Measurements from ENCODE around the gene CA10.

Gene CA10

DNA sequence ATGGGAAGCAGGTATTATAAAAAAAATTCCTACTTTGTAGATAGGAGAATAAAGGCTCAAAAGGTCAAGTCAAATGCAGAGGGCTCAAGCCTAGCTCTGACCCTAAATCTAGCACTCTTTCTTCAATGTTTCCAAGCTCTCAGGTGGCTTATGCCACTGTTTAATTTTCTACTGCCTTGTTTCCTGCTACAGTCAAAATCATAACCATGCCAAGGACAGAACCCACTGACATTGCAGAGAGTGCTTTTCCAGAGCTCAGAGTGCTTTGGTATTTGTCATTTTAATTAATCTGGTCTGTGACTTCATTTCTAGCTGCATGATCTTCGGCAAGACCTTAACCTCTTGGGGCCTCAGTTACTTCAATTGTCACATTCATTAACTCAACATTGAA, 344.7 kb downstream of the CA10 start:
- H3K9me3 ChIP-seq (ENCODE audit: insufficient read depth, low read depth, low read length): no peaks in the 10 kb centered on the region
- H3K4me1 ChIP-seq (ENCODE audit: insufficient read depth, low read length, poor library complexity, severe bottlenecking): no peaks in the 10 kb centered on the region
- no peaks in the 10 kb centered on the region for H3F3A ChIP-seq (ENCODE audit: low read depth)
- H3K4me2 ChIP-seq (ENCODE audit: low read depth, low read length, poor library complexity, severe bottlenecking): no peak overlapping the region
- TF ChIP-seq, protein P1, sequence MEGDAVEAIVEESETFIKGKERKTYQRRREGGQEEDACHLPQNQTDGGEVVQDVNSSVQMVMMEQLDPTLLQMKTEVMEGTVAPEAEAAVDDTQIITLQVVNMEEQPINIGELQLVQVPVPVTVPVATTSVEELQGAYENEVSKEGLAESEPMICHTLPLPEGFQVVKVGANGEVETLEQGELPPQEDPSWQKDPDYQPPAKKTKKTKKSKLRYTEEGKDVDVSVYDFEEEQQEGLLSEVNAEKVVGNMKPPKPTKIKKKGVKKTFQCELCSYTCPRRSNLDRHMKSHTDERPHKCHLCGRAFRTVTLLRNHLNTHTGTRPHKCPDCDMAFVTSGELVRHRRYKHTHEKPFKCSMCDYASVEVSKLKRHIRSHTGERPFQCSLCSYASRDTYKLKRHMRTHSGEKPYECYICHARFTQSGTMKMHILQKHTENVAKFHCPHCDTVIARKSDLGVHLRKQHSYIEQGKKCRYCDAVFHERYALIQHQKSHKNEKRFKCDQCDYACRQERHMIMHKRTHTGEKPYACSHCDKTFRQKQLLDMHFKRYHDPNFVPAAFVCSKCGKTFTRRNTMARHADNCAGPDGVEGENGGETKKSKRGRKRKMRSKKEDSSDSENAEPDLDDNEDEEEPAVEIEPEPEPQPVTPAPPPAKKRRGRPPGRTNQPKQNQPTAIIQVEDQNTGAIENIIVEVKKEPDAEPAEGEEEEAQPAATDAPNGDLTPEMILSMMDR (conservative IDR thresholded peaks at IDR 0.05; ENCODE audit: low read length): no peak
- no peak for TF ChIP-seq EZH2phosphoT487 (IDR thresholded peaks at IDR 0.05; ENCODE audit: borderline replicate concordance)
- no peaks in the 10 kb centered on the region for H3K36me3 ChIP-seq (ENCODE audit: insufficient read depth, low read length)
- H3K79me2 ChIP-seq (ENCODE audit: insufficient read depth, low read length): no peaks in the 10 kb centered on the region
- H2AFZ ChIP-seq (ENCODE audit: low read length): no peak overlapping the region
- no peak overlapping the region for H3K9ac ChIP-seq (ENCODE audit: low read depth, low read length, poor library complexity, severe bottlenecking)
- no peak overlapping the region for H3K4me3 ChIP-seq (ENCODE audit: low read length, poor library complexity, severe bottlenecking)
- H4K20me1 ChIP-seq (ENCODE audit: insufficient read depth, low read length, poor library complexity, severe bottlenecking): no peaks in the 10 kb centered on the region
- H3K9me2 ChIP-seq (replicated peaks; ENCODE audit: low read depth, low read length): no peaks in the 10 kb centered on the region
- H3K27me3 ChIP-seq (ENCODE audit: insufficient read depth, low read length, poor library complexity, severe bottlenecking): no peaks in the 10 kb centered on the region

DNA sequence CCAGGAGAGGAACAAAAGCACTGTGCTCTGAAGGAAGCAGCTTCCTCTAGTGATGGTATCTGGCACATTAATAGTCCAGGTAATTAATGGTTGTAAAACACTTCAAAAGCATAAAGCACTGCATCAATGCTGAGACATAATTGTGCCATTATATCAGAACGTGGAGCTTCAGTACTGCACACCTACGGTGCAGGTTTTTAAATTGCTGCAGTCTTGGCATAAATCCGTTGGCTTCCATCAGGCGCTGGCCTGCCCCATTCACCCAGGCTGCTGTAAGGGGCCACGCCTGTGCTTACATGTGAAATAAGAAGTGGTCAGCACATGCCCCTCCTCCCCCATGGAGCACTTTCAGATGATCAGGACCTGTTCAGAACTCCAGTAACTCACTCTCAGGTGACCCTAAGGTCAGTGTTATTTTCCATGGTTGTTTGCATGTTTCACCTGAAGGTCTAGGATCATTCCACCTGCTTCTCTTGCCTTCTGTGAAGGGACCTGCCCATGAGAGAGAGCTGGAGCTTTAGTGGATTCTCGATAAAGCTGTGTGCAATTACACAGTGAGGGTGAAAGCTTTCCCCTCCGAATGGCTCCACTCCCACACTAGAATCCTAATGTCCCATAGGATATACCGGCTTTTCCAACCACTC, 345.3 kb downstream of the CA10 start:
- H3K79me2 ChIP-seq (ENCODE audit: insufficient read depth, low read length): no peaks in the 10 kb centered on the region
- no peaks in the 10 kb centered on the region for H4K20me1 ChIP-seq (ENCODE audit: insufficient read depth, low read length, poor library complexity, severe bottlenecking)
- no peaks in the 10 kb centered on the region for H3K4me1 ChIP-seq (ENCODE audit: insufficient read depth, low read length, poor library complexity, severe bottlenecking)
- no peaks in the 10 kb centered on the region for H3F3A ChIP-seq (ENCODE audit: low read depth)
- H3K4me2 ChIP-seq (ENCODE audit: low read depth, low read length, poor library complexity, severe bottlenecking): no peak overlapping the region
- no peak for TF ChIP-seq EZH2phosphoT487 (IDR thresholded peaks at IDR 0.05; ENCODE audit: borderline replicate concordance)
- TF ChIP-seq, protein P1 (conservative IDR thresholded peaks at IDR 0.05; ENCODE audit: low read length): no peak
- no peak overlapping the region for H3K4me3 ChIP-seq (ENCODE audit: low read length, poor library complexity, severe bottlenecking)
- H2AFZ ChIP-seq (ENCODE audit: low read length): no peak overlapping the region
- no peaks in the 10 kb centered on the region for H3K9me3 ChIP-seq (ENCODE audit: insufficient read depth, low read depth, low read length)
- no peak overlapping the region for H3K9ac ChIP-seq (ENCODE audit: low read depth, low read length, poor library complexity, severe bottlenecking)
- no peaks in the 10 kb centered on the region for H3K36me3 ChIP-seq (ENCODE audit: insufficient read depth, low read length)
- H3K27me3 ChIP-seq (ENCODE audit: insufficient read depth, low read length, poor library complexity, severe bottlenecking): no peaks in the 10 kb centered on the region
- no peaks in the 10 kb centered on the region for H3K9me2 ChIP-seq (replicated peaks; ENCODE audit: low read depth, low read length)

DNA sequence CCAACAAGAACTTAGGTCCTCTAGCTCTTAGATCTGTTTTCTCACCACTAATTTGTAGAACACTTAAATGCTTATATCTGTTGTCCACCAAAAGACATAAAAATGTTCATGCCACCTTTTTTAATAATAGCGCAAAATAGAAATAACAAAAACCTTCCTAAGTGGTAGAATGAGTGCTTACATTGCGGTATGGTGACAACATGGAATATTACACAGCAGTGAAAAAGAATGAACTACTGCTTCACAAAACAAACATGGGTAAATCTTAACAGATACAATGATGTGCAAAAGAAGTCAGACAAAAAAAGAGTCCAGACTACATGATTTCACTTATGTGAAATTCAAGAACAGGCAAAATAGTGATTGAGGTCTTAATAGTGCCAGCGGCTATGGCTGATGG, 351.1 kb downstream of the CA10 start:
- Histone ChIP-seq H3K9me2 (replicated peaks; ENCODE audit: low read depth, low read length) (no peaks in the 10 kb centered on the region), H3K9me3 (ENCODE audit: insufficient read depth, low read depth, low read length) (no peaks in the 10 kb centered on the region)

More for the DNA sequence above, 351.1 kb downstream of the CA10 start:
- Histone ChIP-seq H3K36me3 (ENCODE audit: insufficient read depth, low read length) (no peaks in the 10 kb centered on the region), H3K9ac (ENCODE audit: low read depth, low read length, poor library complexity, severe bottlenecking) (no peak overlapping the region), H3K4me1 (ENCODE audit: insufficient read depth, low read length, poor library complexity, severe bottlenecking) (no peaks in the 10 kb centered on the region), H3K4me2 (ENCODE audit: low read depth, low read length, poor library complexity, severe bottlenecking) (no peak overlapping the region), H3K27me3 (ENCODE audit: insufficient read depth, low read length, poor library complexity, severe bottlenecking) (no peaks in the 10 kb centered on the region), H3K4me3 (ENCODE audit: low read length, poor library complexity, severe bottlenecking) (no peak overlapping the region), H4K20me1 (ENCODE audit: insufficient read depth, low read length, poor library complexity, severe bottlenecking) (no peaks in the 10 kb centered on the region), H3K79me2 (ENCODE audit: insufficient read depth, low read length) (no peaks in the 10 kb centered on the region), H3F3A (ENCODE audit: low read depth) (no peaks in the 10 kb centered on the region), H2AFZ (ENCODE audit: low read length) (no peak overlapping the region)
- TF ChIP-seq, protein P1 (conservative IDR thresholded peaks at IDR 0.05; ENCODE audit: low read length): no peak
- TF ChIP-seq EZH2phosphoT487 (IDR thresholded peaks at IDR 0.05; ENCODE audit: borderline replicate concordance): no peak
